GM18517 (cell line): ENCODE data around the gene AXDND1.
"Not testable (repeated sequence)": the region's sequence is repeated elsewhere in the genome, so short reads cannot be mapped to it uniquely, and the experiment has no call there.

ENCODE experiments used
- ATAC-seq: cut with Tn5 transposase; IDR thresholded peaks from one replicate; pipeline ENCODE4 v1.9.1; 2021; ENCODE audit warnings: mild to moderate bottlenecking, moderate library complexity; ENCODE audit not compliant: unreplicated experiment

The AXDND1 gene

DNA sequence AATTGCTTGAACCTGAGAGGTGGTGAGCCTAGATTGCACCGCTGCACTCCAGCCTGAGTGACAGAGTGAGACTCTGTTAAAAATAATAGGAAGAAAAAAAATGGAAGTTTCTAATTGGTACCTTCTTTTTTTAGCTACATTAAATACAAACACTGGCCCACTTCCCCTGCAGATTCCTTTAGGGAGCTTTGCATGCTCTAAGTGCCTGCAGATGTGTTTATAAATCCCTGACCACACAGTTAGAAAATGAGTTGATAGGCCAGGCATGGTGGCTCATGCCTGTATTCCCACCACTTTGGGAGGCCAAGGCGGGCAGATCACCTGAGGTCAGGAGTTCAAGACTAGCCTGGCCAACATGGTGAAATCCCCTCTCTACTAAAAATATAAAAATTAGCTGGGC, 4.1 kb upstream of the AXDND1 start:
- ATAC-seq, result not testable (repeated sequence)

- ATAC-seq, result peak; percentile 41
These were observed 476 bp downstream of the AXDND1 start for GRCh38 chr1:179366093-179366800.

- ATAC-seq, result peak; percentile 46
These were observed 4.1 kb downstream of the AXDND1 start for GRCh38 chr1:179369751-179370341.

- no peak for ATAC-seq
These were observed 6.4 kb downstream of the AXDND1 start for GRCh38 chr1:179372160-179372559.

DNA sequence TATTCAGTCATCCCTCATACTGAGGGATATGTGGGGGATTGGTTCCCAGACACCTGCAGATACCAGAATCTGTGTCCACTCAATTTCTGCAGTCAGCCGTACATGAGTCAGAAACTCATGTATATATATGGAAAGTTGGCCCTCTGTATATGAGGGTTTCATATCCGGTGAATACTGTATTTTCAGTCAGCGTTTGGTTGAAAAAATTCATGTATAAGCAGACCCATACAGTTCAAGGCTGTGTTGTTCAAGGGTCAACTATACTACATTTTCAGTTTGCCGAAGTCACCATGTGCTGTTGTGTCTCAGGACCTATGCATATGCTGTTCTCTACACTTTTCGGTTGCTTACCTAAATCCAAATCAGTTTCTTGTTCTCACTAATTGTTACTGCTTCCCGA, 10.5 kb downstream of the AXDND1 start:
- no peak for ATAC-seq

DNA sequence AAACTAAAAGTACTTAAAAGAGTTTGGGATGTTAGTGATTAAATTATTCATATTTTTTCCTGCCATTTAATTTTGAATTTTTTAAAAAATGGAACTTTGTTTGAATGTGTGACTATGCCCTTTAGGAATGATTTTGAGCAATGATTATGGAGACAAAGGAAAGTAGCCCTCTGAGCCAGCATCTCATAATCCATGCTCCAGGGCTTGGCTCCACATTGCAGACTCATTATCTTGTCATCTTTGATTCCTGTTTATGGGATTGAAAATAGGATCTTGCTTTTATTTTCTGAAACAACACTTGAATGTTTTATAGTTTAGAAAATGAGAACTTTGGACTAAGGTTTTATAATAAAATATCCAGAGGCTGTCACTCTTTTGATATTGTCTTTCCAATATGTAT, 14.5 kb downstream of the AXDND1 start:
- no peak for ATAC-seq

GRCh38 chr1:179384027-179384426, 18.3 kb downstream of the AXDND1 start:
- no peak for ATAC-seq

DNA sequence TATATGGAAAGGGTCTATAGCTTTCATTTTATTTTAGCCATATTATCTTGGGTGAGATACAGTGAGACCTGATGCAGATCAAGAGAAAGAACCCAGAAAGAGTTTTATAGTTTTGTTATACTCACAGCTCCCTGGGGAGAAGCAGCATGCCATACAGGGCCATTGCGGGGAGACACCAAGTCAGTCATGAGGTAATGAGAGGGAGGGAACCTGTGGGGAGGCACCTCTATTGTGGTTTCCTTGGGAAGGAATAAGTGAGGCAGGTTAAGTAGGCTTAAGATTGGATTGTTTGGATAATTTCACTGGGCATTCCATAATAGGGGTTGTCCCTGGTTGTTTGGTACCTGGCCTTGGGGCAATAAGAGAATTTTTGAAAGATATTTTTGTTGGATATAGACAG, 19.7 kb downstream of the AXDND1 start:
- no peak for ATAC-seq

DNA sequence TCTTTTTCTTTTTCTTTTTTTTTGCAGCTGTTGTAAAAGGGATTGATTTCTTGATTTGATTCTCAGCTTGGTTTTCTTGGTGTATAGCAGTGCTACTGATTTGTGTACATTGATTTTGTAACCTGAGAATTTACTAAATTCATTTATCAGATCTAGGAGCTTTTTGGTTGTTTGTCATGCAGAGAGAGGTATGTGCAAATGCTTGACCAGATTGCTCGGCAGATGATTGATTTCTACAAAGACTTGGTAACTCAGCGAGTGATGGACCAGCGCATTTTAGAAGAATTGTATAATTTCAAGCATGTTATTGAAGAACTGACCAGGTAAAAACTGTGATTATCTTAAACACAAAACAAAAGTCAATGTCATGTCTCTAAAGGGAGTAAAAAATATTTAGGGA, 27.9 kb downstream of the AXDND1 start:
- ATAC-seq, result no peak

- ATAC-seq, result not testable (repeated sequence)
These were observed 33.6 kb downstream of the AXDND1 start for GRCh38 chr1:179399399-179399798.

GRCh38 chr1:179417760-179418159, 52.0 kb downstream of the AXDND1 start:
- ATAC-seq, result not testable (repeated sequence)

- ATAC-seq, result not testable (repeated sequence)
These were observed 52.9 kb downstream of the AXDND1 start for GRCh38 chr1:179418706-179419105.

DNA sequence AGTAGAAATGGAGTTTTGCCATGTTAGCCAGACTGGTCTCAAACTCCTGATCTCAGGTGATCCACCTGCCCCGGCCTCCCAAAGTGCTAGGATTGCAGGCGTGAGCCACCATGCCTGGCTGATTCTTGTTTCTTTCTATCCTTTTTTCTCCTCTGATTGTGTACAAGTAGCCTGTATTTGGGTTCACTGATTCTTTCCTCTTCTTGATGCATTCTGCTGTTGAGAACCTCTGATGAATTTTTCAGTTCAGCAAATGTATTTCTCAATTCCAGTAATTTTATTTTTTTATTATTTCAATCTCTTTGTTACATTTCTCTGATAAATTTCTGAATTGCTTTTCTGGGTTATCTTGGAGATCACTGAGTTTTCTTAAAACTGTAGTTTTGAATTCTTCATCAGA, 58.8 kb downstream of the AXDND1 start:
- no peak for ATAC-seq

DNA sequence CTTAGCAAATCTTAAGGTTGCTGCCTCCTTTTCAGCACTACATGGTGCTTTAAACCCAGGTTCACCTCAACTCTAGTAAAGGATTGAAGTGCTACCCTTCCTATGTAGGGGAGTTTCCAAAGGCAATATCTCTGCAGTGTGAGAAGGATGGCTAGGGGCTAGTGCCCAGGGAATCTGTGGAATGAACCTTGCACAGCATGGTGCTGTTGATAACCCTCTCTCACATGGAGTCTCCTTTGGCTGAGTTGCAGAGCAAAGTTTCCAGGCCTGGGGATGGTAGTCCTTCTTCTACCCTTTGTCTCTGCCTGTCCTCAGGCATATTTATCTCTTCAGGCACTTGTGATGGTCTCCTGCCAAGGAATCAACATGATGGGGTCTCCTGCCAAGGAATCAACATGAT, 59.4 kb downstream of the AXDND1 start:
- no peak for ATAC-seq

DNA sequence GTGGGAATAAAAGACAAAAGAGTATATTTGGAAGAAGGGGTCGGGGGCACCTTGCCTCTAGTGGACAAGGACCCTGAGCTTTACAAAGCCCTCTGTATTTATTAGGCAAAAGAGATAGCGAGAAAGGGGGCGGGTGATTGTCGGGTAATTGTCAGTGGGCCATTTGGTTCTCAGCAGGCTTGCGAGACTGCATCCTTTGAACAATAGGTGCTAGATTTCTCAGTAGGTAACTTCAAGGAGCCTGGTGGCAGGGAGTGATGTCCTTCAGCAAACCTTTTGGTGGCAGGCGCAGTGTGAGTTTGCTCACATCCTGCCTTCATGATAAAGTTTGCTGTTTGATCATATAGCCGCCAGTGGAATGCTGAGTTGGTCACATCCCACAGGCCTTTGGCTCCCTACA, 71.4 kb downstream of the AXDND1 start:
- ATAC-seq, result no peak

GRCh38 chr1:179439646-179440045, 73.9 kb downstream of the AXDND1 start:
- ATAC-seq, result not testable (repeated sequence)

- ATAC-seq, result not testable (repeated sequence)
These were observed 74.5 kb downstream of the AXDND1 start for GRCh38 chr1:179440301-179440700.

DNA sequence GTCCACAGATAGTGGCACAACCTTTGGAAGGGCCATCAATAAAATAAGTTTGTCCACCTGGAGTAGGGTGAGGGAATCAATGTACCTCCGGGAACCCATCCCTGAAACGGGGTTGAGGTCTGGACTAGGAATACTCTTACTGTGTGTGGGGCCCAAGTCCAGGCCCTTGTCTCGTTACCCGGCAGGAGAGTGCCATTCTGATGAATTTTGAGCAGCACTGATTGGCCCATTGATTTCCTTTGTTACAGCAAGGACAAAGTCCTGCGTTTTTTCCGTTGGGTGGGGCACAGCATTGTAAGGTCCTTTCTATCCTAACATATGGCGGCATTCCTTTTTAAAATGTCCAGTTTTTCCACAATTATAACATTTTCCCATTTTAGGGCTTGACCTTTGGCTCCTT, 75.2 kb downstream of the AXDND1 start:
- ATAC-seq, result no peak

DNA sequence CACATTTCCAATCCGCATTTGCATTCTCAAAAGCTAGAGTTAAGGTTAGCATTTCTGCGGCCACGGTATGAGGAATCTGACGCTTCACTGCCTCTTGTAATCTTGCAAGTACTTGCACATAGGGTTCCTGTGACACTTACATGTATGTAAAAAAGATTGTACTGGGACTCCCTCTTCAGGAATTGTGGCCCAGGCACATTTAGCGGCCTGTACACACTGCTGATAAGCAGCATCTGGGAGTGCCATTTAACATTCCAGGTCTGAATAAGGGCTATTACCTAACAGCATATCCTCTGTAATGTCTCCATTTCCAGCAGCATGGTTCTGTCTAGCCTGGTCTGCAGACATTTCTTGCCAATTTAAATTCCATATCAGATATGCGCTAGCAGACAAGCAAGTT, 75.7 kb downstream of the AXDND1 start:
- no peak for ATAC-seq

- ATAC-seq, result not testable (repeated sequence)
These were observed 77.1 kb downstream of the AXDND1 start for GRCh38 chr1:179442846-179443245.

- ATAC-seq, result no peak
These were observed 79.8 kb downstream of the AXDND1 start for GRCh38 chr1:179445593-179445992.

- ATAC-seq, result no peak
These were observed 81.7 kb downstream of the AXDND1 start for GRCh38 chr1:179447489-179447888.
